Measurements from ENCODE around the gene EHD4. TPM values are rescaled to one million over a fixed set of nuclear protein-coding genes. Genes with fewer than 3 reads are reported as not detected.

EHD4 gene
- polyA plus RNA-seq, 1 of the 3 experiments (the other 2 are of a cell fraction): 17.5 TPM

DNA sequence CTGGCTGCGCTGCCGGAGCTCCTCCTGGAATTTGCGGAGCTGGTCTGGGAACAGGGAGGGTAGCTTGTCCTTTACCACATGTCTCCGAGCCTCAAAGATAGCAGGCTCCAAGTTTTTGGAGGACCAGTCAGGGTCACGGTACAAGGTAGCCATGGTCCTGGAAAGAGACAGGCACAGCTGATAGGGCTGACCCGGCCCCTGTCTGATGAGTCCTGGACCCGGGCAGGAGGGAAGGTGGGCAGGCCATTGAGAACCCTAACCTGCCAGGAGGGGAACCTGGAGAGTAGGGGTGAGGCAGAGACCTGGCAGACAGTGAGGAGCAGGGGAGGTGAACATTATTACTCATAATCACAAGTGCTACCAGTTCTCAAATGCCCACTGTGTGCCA, 20.4 kb upstream of the EHD4 start:
- POLR2A ChIA-PET: no interaction called here
- CTCF ChIA-PET: interaction anchor here (1.0 to 11.1 kb wide), 4 partner anchors 59 to 145 kb away, joined by 3 to 172 read pairs (median 86); no protein-coding TSS in a partner anchor
- TF ChIP-seq, protein P1, sequence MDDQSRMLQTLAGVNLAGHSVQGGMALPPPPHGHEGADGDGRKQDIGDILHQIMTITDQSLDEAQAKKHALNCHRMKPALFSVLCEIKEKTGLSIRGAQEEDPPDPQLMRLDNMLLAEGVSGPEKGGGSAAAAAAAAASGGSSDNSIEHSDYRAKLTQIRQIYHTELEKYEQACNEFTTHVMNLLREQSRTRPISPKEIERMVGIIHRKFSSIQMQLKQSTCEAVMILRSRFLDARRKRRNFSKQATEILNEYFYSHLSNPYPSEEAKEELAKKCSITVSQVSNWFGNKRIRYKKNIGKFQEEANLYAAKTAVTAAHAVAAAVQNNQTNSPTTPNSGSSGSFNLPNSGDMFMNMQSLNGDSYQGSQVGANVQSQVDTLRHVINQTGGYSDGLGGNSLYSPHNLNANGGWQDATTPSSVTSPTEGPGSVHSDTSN (IDR thresholded peaks at IDR 0.05): no peak
- TF ChIP-seq POLR2AphosphoS5 (IDR thresholded peaks at IDR 0.05; ENCODE audit: low read depth, low read length): no peak
- no peak for TF ChIP-seq NRF1 (IDR thresholded peaks at IDR 0.05; ENCODE audit: low read depth, low read length)
- TF ChIP-seq RCOR1 (IDR thresholded peaks at IDR 0.05; ENCODE audit: low read length): no peak
- no peak for TF ChIP-seq RAD21 (IDR thresholded peaks at IDR 0.05; ENCODE audit: low read length)
- no peak for TF ChIP-seq RFX5 (IDR thresholded peaks at IDR 0.05; ENCODE audit: low read length)
- no peak for TF ChIP-seq YY1 (IDR thresholded peaks at IDR 0.05; ENCODE audit: low read depth)
- no peak for TF ChIP-seq CHD2 (IDR thresholded peaks at IDR 0.05; ENCODE audit: low read length, partially characterized antibody)
- TF ChIP-seq SMC3 (IDR thresholded peaks at IDR 0.05; ENCODE audit: low read depth, low read length): no peak
- TF ChIP-seq JUND (IDR thresholded peaks at IDR 0.05): no peak
- 96% methylated on average over 3 of the region's 7 CpGs for WGBS (ENCODE audit: low lambda C conversion rate)
- Histone ChIP-seq H3K4me1 (ENCODE audit: control insufficient read depth in 1 of 2, insufficient read depth in 2 of 2, low read depth in 1 of 2, low read length in 1 of 2) (no peaks in the 10 kb centered on the region; a peak in 1 of 4 replicates), H3K79me2 (ENCODE audit: insufficient read depth) (no peaks in the 10 kb centered on the region), H3K36me3 (replicated peaks in 1 of 2; ENCODE audit: control insufficient read depth in 1 of 2, insufficient read depth in 2 of 2, low read length in 1 of 2) (no peaks in the 10 kb centered on the region), H2AFZ (ENCODE audit: low read depth) (no peak overlapping the region), H3K27ac (ENCODE audit: low read depth in 2 of 2, low read length in 1 of 2) (no peak overlapping the region), H3K9ac (no peak overlapping the region), H3K9me3 (no peaks in the 10 kb centered on the region), H3F3A (replicated peaks; ENCODE audit: insufficient read depth) (no peaks in the 10 kb centered on the region), H3K4me2 (no peak overlapping the region), H3K9me2 (no peaks in the 10 kb centered on the region), H3K27me3 (ENCODE audit: insufficient read depth) (no peaks in the 10 kb centered on the region; the same call in 1 of the 2 replicates), H4K20me1 (ENCODE audit: insufficient read depth) (no peaks in the 10 kb centered on the region), H3K4me3 (ENCODE audit: low read depth in 2 of 2, low read length in 1 of 2) (no peak overlapping the region)
- no peak for DNase-seq

DNA sequence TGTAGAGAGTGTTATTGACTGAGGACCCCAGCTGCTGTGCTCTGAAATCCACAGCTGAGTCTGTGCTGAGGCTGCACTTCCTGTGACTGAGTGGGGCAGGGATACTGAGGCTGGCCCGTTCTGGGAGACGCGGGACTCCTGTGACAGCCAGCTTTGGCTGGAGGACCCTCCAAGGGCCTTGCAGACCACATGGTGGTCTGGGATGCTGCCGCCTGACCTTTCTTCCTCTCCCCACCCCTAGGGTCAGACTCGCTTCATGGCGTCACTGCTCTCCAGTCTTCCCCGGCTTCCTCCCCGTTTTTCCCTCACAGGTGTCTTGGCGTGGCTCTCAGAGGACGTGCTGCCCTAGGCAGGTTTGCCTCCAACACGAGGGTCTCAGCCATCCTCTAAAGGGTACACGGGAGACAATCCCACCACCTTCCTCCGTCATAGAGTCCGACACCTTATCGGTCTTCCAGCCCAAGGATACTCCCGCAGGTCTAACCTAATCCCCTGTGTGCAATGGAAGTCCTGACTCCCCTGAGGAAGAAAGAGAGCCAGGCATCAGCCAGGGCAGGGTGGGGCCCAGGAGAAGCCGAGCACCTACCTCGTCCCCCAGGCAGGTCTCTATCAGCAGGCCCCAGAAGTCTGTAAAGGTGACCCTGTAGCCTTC, 19.9 kb upstream of the EHD4 start:
- Histone ChIP-seq H3K36me3 (replicated peaks in 1 of 2; ENCODE audit: control insufficient read depth in 1 of 2, insufficient read depth in 2 of 2, low read length in 1 of 2) (no peaks in the 10 kb centered on the region), H4K20me1 (ENCODE audit: insufficient read depth) (no peaks in the 10 kb centered on the region), H3K4me1 (ENCODE audit: control insufficient read depth in 1 of 2, insufficient read depth in 2 of 2, low read depth in 1 of 2, low read length in 1 of 2) (no peaks in the 10 kb centered on the region; a peak in 1 of 4 replicates), H3K4me3 (ENCODE audit: low read depth in 2 of 2, low read length in 1 of 2) (no peak overlapping the region), H3K9me3 (no peaks in the 10 kb centered on the region), H3K4me2 (no peak overlapping the region), H3F3A (replicated peaks; ENCODE audit: insufficient read depth) (no peaks in the 10 kb centered on the region), H3K9me2 (no peaks in the 10 kb centered on the region), H3K27ac (ENCODE audit: low read depth in 2 of 2, low read length in 1 of 2) (no peak overlapping the region), H3K9ac (no peak overlapping the region), H3K79me2 (ENCODE audit: insufficient read depth) (no peaks in the 10 kb centered on the region), H2AFZ (ENCODE audit: low read depth) (no peak overlapping the region), H3K27me3 (ENCODE audit: insufficient read depth) (no peaks in the 10 kb centered on the region)
- no peak for DNase-seq
- CTCF ChIA-PET: interaction anchor here (1.0 to 11.1 kb wide), 4 partner anchors 10 to 146 kb away, joined by 4 to 172 read pairs (median 86); no protein-coding TSS in a partner anchor
- POLR2A ChIA-PET: no interaction called here
- WGBS (ENCODE audit: low lambda C conversion rate): 79% methylated on average over 14 of the region's 18 CpGs
- TF ChIP-seq GABPA (IDR thresholded peaks at IDR 0.05; ENCODE audit: low read depth): no peak
- TF ChIP-seq FOXJ3 (CRISPR knock-in tag; IDR thresholded peaks at IDR 0.05): no peak
- TF ChIP-seq, protein P2, sequence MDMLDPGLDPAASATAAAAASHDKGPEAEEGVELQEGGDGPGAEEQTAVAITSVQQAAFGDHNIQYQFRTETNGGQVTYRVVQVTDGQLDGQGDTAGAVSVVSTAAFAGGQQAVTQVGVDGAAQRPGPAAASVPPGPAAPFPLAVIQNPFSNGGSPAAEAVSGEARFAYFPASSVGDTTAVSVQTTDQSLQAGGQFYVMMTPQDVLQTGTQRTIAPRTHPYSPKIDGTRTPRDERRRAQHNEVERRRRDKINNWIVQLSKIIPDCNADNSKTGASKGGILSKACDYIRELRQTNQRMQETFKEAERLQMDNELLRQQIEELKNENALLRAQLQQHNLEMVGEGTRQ (IDR thresholded peaks at IDR 0.05; ENCODE audit: borderline replicate concordance, low read depth, low read length): no peak
- no peak for TF ChIP-seq TCF12 (IDR thresholded peaks at IDR 0.05)
- TF ChIP-seq, protein P3, sequence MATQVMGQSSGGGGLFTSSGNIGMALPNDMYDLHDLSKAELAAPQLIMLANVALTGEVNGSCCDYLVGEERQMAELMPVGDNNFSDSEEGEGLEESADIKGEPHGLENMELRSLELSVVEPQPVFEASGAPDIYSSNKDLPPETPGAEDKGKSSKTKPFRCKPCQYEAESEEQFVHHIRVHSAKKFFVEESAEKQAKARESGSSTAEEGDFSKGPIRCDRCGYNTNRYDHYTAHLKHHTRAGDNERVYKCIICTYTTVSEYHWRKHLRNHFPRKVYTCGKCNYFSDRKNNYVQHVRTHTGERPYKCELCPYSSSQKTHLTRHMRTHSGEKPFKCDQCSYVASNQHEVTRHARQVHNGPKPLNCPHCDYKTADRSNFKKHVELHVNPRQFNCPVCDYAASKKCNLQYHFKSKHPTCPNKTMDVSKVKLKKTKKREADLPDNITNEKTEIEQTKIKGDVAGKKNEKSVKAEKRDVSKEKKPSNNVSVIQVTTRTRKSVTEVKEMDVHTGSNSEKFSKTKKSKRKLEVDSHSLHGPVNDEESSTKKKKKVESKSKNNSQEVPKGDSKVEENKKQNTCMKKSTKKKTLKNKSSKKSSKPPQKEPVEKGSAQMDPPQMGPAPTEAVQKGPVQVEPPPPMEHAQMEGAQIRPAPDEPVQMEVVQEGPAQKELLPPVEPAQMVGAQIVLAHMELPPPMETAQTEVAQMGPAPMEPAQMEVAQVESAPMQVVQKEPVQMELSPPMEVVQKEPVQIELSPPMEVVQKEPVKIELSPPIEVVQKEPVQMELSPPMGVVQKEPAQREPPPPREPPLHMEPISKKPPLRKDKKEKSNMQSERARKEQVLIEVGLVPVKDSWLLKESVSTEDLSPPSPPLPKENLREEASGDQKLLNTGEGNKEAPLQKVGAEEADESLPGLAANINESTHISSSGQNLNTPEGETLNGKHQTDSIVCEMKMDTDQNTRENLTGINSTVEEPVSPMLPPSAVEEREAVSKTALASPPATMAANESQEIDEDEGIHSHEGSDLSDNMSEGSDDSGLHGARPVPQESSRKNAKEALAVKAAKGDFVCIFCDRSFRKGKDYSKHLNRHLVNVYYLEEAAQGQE (IDR thresholded peaks at IDR 0.05; ENCODE audit: low read depth, low read length): no peak
- no peak for TF ChIP-seq NFIC (IDR thresholded peaks at IDR 0.05; ENCODE audit: borderline replicate concordance)
- no peak for TF ChIP-seq EZH2phosphoT487 (IDR thresholded peaks at IDR 0.05; ENCODE audit: borderline replicate concordance, low read depth)
- no peak for TF ChIP-seq POLR2AphosphoS5 (IDR thresholded peaks at IDR 0.05; ENCODE audit: low read depth, low read length)
- TF ChIP-seq, protein P4, sequence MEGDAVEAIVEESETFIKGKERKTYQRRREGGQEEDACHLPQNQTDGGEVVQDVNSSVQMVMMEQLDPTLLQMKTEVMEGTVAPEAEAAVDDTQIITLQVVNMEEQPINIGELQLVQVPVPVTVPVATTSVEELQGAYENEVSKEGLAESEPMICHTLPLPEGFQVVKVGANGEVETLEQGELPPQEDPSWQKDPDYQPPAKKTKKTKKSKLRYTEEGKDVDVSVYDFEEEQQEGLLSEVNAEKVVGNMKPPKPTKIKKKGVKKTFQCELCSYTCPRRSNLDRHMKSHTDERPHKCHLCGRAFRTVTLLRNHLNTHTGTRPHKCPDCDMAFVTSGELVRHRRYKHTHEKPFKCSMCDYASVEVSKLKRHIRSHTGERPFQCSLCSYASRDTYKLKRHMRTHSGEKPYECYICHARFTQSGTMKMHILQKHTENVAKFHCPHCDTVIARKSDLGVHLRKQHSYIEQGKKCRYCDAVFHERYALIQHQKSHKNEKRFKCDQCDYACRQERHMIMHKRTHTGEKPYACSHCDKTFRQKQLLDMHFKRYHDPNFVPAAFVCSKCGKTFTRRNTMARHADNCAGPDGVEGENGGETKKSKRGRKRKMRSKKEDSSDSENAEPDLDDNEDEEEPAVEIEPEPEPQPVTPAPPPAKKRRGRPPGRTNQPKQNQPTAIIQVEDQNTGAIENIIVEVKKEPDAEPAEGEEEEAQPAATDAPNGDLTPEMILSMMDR (IDR thresholded peaks at IDR 0.05): no peak
- TF ChIP-seq, protein P5, sequence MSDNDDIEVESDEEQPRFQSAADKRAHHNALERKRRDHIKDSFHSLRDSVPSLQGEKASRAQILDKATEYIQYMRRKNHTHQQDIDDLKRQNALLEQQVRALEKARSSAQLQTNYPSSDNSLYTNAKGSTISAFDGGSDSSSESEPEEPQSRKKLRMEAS (IDR thresholded peaks at IDR 0.05; ENCODE audit: low read depth): no peak
- no peak for TF ChIP-seq MEF2A (IDR thresholded peaks at IDR 0.05; ENCODE audit: borderline replicate concordance, low read depth)

Measured in SK-N-SH (cell line).